H54 (cell line): Measurements from ENCODE around the gene RNF123.
"Not testable (repeated sequence)": the region's sequence is repeated elsewhere in the genome, so short reads cannot be mapped to it uniquely, and the experiment has no call there.

Source experiments
- DNase-seq: peaks from one replicate; pipeline ENCODE4 v3.0.0; 2011; ENCODE audit warnings: low spot score, mixed read lengths; ENCODE audit not compliant: insufficient read length
- FAIRE-seq: peaks from 3 replicates; lab custom pipeline; 2011; peaks lifted over from hg19 to GRCh38; lab: Jason Lieb, UNC
- POLR2A ChIP-seq: IDR thresholded peaks from 2 replicates; pipeline ENCODE4 v1.6.1; 2011; ENCODE audit warnings: low read depth, mild to moderate bottlenecking, low read length

The RNF123 gene

GRCh38 chr3:49734752-49735151, 45.4 kb downstream of the RNF123 start:
- DNase-seq (no peak), FAIRE-seq (no peak)
- TF ChIP-seq POLR2A, result no peak

DNA sequence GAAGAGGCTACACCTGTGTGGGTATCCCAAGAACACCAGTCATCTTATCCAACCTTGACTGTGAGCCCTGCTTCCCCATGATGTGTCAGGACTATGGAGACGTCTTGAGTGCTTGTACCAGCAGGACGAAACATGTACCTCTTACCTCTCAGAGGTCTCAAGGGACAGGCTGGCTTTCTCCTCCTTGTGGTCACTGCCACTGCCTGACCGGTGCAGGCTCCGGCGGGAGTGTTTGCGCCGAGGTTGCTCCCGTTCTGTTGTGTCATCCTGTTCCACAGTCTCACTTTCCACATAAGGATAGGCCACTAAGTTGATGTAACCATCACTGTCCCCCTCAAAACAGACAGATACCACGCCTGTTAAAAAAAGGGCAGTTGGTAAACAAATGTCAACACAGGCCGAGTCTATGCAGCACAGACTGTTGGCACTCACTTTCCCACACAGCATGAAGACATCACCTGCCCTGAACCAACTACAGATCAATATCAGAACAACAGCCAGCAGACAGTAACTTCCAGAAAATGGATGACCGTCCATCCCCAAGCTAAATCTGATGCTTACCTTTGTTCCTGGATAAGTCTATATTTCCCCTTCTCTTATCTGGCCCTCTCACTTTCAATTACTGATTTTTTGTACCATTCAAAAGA, 48.8 kb downstream of the RNF123 start:
- TF ChIP-seq POLR2A, result no peak
- FAIRE-seq (no peak), DNase-seq (no peak)

DNA sequence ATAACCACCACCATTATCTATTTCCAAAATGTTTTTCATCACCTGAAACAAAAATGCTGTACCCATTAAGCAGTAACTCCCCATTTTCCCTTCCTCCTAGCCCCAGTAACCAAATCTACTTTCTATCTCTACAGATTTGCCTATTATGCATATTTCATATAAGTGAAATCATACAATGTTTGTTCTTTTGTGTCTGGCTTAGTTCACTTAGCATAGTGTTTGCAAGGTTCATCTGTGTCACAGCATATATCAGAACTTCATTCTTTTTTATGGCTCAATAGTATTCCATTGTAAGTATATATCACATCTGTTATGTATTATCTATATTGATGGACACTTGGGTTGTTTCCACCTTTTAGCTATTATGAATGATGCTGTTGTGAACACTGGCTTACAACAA, 51.1 kb downstream of the RNF123 start:
- no peak for FAIRE-seq
- TF ChIP-seq POLR2A, result no peak
- DNase-seq, result no peak

DNA sequence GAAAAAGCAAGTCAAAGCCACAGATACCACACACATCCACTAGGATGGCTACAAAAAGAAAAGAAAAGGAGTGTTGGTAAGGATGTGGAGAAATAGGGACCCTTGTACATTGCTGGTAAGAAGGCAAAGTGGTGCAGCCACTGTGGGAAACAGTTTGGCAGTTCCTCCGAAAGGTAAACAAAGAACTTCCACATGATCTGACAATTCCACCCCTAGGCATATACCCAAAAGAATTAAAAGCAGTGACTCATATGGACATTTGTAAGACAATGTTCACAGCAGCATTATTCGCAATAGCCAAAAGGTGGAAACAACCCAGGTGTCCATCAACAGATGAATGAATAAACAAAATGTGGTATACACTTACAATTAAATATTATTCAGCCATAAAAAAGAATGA, 56.6 kb downstream of the RNF123 start:
- no peak for FAIRE-seq
- TF ChIP-seq POLR2A, result no peak
- no peak for DNase-seq

GRCh38 chr3:49747792-49748480, 58.6 kb downstream of the RNF123 start:
- peak; percentile 60 for DNase-seq
- peak; percentile 86 for FAIRE-seq
- TF ChIP-seq POLR2A, result no peak

- not testable (repeated sequence) for DNase-seq
Observed at GRCh38 chr3:49748874-49749273, 59.5 kb downstream of the RNF123 start.

DNA sequence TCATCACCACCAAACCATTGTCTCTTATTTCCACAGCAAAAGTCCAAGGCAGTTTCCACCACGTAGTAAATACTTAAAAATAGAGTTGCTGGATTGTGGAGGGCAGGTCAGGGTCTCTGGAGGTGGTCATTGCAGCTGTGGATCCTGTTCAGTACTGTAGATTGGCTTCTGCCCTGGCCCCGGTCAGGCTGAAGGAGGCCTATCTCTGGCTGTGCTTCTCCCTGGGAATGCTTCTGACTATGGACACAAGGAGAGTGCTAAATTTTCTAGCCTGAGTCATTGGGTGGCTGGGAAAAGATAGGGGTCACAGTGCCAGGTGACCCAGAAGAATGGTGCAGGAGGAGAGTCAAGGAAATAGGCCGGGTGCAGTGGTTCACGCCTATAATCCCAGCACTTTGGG, 60.7 kb downstream of the RNF123 start:
- no peak for TF ChIP-seq POLR2A
- DNase-seq, result no peak

More at GRCh38 chr3:49748874-49749273, 59.5 kb downstream of the RNF123 start:
- not testable (repeated sequence) for FAIRE-seq

DNA sequence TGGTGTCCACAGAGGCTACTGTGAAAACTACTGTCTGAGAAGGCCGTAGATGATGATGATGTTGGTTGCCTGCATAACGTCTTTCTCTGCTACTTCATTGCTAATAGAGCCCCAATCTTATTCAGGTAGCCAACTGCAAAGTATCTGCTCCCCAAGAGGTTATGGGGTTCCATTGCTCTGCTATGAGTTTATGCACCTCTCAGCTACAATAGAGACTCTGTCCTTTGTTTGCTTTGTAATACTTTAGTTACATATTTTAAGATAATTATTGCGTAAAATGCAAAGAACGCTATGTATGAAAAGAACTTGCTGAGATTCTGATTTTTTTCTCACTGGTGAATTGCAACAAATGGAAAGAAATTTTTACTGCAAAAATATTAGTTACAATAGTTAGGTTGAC, 62.1 kb downstream of the RNF123 start:
- FAIRE-seq (no peak), DNase-seq (no peak)
- no peak for TF ChIP-seq POLR2A

More for the DNA sequence above, 60.7 kb downstream of the RNF123 start:
- FAIRE-seq, result no peak

GRCh38 chr3:49754536-49754935, 65.2 kb downstream of the RNF123 start:
- no peak for FAIRE-seq
- DNase-seq, result no peak
- TF ChIP-seq POLR2A, result no peak

- TF ChIP-seq POLR2A, result no peak
- DNase-seq (no peak), FAIRE-seq (no peak)
Observed at GRCh38 chr3:49756036-49756435, 66.7 kb downstream of the RNF123 start.

DNA sequence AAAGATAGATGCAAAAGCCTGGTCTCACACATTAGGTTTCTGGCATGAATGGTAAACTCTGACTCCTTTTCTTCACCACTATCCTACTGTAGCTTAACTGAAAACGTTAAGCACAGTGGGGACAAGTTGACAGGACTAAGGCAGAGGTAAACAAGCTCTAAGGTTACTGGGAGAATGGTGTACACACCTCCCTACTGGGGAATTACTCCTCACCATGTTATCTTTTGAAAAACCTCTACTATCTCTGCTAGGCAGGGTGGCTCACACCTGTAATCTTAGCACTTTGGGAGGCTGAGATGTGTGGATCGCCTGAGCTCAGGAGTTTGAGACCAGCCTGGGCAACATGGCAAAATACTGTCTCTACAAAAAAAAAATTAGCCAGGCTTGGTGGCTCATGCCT, 67.8 kb downstream of the RNF123 start:
- FAIRE-seq (no peak), DNase-seq (no peak)
- no peak for TF ChIP-seq POLR2A

DNA sequence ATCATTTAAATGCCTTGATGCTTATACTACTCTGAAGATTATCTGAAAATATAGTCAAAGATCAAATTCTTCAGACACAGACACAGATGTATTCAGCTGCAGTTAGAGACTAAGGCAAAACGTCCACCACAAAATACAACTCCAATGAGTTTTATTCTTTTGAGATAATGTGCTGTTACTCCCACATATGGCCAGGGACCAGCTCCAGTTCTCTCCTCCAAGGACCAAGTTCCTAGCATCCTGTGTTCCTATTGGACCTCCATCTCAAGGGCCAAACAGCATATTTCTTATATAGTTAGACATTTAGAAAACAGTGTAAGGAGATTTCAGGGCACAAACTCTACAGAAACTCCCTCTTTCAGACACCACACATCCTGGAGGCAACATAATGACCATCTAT, 69.9 kb downstream of the RNF123 start:
- no peak for FAIRE-seq
- TF ChIP-seq POLR2A, result no peak

DNA sequence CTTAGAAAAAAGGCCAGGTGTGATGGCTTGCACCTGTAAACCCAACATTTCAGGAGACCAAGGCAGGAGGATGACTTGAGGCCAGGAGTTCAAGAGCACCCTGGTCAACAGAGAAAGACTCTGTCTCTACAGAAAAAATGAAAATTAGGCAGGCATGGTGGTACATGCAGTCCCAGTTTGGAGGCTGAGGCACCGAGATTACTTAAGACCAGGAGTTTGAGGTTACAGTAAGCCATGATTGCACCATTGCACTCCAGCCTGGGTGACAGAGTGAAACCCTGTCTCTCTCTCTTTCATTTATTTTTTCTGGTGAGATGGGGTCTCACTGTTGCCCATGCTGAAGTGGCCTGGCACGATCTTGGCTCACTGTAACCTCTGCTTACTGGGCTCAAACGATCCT, 72.3 kb downstream of the RNF123 start:
- TF ChIP-seq POLR2A, result no peak
- FAIRE-seq, result no peak
- DNase-seq, result no peak

More for the DNA sequence above, 69.9 kb downstream of the RNF123 start:
- DNase-seq, result no peak

DNA sequence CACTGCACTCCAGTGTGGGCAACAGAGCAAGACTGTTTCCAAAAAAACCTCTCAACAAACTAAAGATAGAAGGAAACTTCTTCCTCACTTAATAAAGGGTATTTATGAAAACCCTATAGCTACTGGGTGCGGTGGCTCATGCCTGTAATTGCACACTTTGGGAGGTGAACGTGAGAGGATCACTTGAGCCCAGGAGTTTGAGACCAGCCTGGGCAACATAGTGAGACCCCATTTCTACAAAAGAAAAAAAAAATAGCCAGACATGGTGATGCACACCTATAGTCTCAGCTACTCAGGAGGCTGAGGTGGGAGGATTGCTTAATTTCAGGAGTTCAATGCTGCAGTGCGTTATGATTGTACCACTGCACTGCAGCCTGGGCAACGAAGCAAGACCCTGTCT, 74.6 kb downstream of the RNF123 start:
- no peak for FAIRE-seq
- DNase-seq, result no peak
- no peak for TF ChIP-seq POLR2A

GRCh38 chr3:49769286-49769915, 80.0 kb downstream of the RNF123 start:
- no peak for FAIRE-seq
- no peak for DNase-seq
- no peak for TF ChIP-seq POLR2A
